Suppressor macrophage (primary cell): ENCODE results near the gene BEST1.

Experiments used
- DNase-seq, 4 experiments: peaks; one replicate each; pipeline ENCODE4 v3.0.0-alpha.2; 2020 to 2022

BEST1 gene

DNA sequence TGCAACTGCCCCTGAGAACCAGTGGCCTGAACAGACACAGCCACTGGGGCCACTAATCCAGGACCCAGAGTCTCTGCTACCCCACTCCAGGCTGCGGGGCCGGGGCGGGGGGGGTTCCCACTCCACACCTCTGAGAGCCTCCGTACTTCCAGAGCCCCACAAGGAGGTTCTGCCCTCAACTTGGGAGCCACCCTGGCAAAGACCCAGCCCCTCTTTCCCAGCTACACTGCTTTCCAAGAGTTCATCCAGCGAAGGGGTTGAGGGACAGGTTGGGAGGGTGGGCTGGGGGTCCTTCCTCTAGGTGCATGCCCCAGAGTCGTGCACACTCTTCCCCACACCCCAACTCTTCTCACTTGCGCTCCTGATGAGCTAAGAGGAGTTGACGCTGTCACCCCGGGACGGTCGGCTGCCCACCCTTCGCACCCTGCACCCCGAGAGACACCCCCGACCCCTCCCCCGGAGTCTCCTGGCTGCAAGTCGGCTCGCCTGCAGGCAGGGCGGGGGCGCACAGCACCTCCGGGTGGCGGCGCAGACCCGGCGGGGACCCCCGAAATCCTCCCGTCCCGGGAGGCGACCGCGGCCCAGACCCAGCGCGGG, 33.3 kb upstream of the BEST1 start:
- no peak for DNase-seq

DNA sequence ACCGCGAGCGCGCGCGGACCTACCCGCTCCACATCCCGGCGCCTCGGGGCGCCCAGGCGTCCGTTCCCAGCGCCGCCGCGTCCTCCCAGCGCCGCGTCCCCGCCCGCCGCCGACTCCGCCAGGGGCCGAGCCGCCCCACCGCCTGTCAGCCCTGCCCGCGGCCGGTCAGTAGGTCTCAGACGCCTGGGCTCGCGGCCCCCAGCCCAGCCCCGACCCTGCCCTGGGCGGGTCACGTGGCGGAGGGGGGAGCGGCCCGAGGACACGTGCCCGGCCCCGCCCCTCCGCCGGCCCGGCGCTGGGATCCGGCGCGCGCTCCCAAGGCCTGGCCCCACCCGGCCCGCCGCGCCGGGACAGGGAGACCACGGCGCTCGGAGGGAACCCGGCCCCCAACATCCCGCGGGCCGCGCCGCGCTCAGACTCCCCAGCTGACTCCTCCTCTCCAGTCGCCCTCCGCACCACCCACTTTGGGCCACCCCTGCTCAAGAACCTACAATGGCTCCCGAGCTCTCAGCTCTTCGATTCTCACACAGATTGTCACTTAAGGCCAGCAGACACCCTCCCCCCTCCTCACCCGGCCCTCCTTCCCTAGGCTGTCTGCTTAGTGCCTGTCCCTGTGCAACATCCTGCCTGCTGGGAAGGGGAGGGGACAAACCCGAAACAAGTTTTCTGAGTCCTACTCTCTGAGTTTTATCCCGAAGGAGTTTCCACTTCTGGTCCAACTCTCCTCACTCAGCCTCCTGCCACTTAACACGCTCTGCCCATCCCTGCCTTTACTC, 32.6 kb upstream of the BEST1 start, which contains the start of gene RAB3IL1:
TSS of gene RAB3IL1 (minus strand) at position 233 of the 776 bp plus-strand sequence. CDS start at position 34, 199 bp downstream.
- DNase-seq: peak; percentile 57 to 88 (median 72)

DNA sequence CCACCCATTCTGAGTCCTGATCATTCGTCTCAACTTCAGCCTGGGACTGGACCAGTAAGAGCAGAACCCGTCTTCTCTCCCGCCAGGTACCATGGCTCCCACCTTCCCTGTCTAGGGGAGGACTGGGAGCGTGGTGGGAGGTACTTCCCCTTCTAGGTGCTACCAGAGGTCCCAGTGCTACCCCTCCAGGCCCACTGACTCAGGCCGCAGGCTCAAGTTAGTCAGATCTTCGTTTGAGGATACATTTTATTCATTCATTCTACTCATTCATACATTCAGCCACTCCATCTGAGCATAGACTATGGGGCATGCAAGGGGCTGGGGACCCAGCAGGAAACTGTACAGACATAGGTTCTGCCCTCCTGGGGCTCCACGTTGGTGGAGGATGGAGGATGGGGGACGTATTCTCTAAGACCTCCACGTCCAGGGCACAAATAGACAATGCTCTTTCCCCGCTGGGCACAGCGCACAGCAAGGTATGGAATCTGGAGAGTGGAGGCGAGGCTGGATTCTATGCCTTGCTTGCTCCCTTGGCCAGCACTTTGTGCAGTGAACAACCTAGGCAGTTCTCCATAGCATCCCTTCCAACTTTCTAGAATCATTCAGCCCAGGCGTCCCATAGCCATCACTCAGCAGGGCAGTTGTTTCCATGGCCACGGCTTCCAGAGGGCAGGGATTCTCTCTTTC, 31.8 kb upstream of the BEST1 start:
- DNase-seq: no peak

DNA sequence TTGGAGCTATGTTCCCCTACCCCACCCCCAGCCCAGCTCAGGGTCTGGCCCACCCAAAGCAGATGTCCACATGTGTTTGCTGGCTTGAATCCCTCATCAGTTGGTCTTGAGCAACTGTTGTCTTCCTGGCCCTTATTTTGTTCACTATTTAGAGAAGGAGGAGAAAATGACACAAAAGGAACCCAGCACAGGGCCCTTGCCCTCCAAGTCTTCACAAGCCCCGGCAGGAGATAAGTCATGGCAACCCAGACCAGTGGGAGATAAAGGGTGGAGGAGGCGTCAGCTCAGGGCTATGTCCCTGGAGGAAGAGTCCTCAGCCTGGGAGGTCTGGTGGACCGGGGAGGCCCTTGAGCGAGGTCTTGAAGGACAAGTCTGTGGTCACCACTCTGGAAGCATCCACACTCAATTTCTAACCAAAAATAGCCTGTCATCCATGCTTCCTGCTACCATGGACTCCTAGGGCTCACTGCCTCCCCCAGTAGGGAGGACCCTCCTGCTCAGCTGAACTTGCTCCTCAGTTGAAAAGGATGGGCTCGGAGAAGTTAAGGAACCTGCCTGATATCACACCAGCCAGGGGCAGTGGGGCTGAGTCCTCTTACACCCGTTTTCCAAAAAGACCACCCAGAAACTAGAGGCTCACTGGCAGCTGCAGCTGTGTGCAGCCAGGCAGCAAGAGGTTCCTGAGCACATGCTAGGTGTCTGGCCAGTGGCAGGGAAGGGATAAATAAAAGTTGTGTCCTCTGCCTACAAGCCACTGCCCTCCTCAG, 31.0 kb upstream of the BEST1 start:
- no peak for DNase-seq

DNA sequence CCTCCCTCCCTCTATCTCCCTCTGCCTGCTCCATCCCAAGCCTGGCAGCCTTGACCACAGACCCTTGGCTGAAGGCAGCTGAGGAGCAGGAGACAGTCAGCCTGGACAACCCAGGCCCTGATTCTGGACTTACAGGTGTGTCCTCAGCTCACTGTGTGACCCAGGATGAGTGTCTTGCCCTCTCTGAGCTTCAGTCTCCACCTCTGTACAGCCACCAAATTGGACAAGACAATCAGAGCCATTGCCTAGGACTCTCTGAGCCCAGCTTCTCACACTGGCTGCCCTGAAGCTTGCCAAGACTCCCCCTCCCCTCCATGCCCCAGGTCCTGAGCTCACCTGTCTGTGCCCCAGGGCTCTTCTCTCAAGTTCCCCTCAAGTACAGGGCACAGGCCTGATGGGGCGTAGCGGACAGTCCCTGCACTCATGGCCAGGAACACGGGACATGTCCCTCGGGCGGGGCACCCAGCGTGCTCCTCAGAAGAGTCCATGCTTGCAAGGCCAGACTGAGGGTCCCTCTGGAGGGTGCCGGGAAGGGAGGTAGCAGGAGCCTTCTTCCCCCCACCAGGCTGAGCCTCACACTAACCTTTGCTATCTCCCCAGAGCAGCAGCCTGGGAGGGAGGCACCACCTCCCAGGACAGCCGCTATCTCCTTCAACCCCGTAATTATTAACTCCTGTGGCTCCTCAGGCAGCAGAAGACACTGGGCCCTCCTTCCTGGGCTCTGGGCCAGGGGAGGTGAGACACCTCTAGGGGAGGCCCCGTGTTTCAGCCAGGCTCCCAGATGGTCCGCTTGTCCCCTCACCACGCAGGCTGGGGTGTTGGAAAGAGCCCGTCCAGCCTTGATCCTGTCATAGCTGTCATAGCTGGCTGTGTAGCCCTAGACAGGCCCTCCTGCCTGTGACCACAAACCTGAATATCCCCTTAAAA, 30.2 kb upstream of the BEST1 start:
- DNase-seq: no peak

DNA sequence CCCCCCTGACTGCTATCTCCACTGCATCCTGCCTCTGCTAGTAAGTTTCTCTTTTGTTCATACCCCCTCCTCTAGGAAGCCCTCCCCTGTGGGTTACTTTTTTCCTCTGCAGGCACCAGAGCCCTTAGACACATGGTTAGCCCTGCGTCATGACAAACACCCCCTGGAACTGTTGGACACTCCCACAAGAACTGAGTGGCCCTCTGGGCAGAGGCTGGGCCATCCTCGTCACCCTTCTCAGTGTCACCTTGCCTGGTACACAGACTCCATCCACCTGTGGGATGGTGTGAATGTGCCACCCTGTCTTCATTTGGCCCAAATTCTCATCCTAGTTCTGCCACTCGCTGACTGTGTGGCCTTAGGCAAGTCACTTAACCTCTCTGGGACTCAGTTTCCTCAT, 28.7 kb upstream of the BEST1 start:
- DNase-seq: no peak

DNA sequence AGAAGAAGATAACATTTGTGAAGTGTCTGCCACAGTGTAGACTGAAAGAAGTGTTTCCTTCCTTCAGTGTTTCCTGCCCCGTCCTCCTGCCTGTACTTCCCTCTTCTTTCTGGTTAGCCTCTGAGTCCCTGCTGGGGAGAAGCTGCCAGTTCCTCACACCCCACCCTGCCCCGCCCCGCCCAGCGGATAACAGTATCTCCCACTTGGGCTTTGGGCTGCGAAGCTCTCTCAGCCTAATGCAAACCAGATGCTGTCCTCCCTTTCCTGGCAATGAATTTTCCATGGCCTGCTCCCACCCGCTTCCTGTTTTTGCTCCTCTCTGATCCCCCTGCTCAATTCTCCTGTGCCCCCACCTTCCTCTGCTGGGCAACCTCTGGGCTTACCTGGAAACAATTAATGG, 27.6 kb upstream of the BEST1 start:
- peak; percentile 75 to 89 (median 82) for DNase-seq

DNA sequence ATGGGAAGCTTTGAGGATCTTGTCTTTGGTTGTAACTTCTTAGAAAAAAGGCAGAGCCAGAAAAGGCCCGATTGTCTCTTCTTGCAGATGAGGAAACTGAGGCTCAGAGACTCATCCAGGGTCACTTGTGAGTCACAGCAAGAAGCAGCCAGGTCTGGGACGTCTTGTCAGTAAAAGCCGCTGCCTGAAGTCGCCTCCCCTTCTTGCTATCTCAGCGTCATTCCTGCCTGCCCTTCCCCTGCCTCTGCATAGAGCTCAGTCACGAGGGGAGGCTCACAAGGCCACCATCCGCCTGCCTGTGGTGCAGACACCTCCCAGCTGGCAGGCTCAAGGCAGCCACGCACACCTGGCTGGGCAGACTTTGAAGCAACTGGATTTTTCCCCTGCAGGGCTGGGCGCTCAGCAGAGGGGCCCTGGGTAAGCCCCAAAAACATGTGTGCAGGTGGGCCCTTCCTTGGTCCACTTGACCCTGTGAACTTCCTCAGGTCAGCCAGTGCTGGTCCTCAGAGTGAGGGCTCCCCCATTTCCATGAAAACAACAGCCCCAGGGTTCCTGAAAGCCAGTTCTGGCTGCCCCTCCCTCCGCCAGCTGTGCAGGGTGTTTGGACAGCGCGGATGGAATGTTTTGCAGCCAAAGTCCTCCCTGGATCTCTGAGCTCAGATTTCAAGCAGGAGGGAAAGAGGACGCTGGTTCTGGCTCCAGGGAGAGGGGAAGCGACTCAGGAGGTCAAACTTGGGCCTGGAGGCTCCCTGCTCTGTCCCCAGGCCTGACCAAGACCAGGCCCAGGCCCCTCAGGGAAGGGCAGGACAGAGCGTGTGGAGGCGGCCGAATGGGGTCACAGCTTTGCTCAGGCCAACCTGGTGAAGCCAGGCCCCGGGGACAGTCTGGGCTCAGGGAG, 26.7 kb upstream of the BEST1 start:
- peak; percentile 42 to 76 (median 66) for DNase-seq

DNA sequence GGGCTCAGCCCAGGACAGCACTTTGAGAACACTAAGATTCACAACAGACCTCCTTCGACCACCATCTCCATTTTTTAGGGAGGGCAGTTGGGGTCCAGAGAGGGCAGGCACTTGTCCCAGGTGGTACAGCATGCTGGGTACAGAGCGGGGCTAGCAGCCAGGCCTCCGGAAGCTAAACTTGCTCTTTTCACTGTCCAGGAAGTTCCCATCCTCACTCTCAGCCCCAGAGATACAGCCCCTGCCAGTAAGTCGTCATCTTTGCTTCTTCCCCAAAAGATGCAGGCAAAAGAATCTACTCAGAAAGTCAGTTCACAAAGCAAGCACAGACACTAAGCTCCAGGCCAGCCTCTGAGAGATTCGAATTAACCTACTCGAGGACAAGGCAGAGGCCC, 26.1 kb upstream of the BEST1 start:
- no peak for DNase-seq

DNA sequence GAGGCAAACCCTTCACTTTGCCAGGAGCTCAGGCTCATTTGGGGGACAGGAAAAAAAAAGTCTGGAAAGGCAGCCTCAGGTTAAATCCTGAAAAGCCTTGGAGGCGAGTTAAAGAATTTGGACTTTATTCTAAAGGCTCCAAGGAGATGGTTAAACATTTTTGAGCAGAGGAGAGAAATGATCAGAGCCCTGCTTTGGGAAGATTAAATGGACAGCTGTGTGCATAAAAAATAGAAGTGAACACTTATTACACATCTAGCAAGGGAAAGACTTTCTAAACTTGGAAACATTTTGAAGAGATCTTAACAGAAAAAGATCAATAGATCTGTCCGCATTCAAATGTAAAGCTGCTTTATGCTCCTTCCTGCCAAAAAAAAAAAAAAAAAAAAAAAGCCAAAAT, 24.4 kb upstream of the BEST1 start:
- DNase-seq: no peak

DNA sequence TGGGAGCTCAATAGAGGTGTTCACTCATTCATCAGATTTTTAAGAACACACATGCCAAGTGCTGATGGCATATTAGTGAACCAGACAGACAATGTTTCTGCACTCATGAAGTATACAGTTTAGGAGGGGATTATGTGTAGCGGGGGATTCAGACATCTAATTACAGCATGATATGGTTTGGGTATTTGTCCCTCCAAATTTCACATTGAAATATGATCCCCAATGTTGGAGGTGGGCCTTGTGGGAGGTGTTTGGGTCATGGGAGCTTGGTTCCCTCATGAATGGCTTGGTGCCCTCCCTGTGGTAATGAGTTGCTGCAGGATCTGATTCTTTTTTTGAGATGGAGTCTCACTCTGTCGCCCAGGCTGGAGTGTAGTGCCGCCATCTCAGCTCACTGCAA, 23.9 kb upstream of the BEST1 start:
- DNase-seq: no peak

DNA sequence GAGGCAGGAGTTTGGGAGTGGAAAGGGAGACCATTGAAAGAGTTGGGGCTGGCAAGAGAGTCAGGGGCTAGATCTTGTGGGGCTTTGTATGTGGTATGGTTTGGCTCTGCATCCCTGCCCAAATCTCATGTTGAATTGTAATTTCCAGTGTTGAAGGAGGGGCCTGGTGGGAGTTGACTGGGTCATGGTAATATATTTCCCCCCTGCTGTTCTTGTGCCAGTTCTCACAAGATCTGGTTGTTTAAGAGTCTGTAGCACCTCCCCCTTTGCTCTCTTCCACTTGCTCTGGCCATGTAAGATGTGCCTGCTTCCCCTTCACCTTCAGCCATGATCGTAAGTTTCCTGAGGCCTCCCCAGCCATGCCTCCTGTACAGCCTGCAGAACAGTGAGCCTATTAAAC, 22.6 kb upstream of the BEST1 start:
- DNase-seq: peak; percentile 51 to 73 (median 69)

DNA sequence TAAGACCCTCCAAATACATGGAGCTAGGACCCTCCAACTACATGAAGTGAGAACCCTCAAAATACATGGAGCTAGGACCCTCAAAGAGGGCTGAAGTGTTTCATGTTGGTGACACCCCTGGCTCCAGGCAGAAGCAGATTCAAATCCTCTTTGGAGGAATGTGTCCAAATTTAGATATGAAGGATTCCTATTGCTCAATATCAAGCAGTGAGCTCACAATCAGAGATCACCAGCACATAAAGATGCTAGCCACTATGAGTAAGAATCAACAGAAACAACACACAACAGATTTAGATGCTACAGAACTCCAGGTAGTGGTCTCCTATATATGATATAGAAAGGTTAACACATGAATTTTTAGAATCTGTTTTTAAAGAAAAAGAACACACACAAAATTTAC, 21.5 kb upstream of the BEST1 start:
- peak in 2 of 4 experiments; percentile 48 to 56 for DNase-seq

DNA sequence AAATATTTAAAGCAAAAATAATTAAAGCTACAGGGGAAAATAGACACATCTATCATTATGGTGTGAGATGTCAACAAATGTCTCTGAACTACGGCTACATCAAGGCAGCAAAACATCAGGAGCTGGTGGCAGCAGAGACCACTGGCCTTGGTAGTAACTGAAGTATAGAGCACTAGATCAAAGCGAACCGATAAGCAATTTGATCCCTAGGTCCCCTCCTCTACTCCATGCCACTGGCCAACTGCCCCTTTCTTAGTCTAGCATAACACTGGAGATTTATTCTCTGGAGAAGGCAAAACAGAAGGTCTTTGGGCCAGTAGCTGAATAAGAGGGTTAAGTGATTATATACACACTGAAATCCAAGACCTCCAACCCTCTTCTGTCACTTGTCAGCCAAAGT, 19.2 kb upstream of the BEST1 start:
- no peak for DNase-seq

DNA sequence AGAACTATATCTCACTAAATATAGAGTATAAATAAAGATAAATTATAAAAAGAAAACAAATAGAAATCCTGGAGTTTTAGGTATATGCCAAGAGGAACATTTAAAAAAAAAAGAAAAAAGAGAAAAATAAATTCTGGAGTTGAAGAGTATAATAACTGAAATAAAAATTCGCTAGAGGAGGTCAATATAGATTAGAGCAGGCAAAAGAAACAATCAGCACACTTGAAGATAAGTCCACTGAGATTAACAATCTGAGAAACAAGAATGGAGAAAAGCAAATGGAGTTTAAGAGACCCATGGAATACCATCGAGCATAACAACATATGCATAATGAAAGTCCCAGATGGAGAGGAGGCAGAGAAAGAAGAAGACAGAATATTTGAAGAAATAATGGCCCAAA, 14.3 kb upstream of the BEST1 start:
- DNase-seq: no peak

DNA sequence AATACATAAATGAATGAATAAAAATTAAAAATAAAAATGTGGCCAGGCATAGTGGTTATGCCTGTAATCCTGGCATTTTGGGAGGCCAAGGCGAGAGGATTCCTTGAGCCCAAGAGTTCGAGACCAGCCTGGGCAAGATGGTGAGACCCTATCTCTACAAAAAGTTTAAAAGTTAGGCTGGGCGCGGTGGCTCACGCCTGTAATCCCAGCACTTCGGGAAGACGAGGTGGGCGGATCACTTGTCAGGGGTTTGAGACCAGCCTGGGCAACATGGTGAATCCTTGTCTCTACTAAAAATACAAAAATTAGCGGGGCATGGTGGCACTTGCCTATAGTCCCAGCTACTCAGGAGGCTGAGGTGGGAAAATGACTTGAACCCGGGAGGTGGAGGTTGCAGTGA, 9.7 kb upstream of the BEST1 start:
- no peak for DNase-seq

DNA sequence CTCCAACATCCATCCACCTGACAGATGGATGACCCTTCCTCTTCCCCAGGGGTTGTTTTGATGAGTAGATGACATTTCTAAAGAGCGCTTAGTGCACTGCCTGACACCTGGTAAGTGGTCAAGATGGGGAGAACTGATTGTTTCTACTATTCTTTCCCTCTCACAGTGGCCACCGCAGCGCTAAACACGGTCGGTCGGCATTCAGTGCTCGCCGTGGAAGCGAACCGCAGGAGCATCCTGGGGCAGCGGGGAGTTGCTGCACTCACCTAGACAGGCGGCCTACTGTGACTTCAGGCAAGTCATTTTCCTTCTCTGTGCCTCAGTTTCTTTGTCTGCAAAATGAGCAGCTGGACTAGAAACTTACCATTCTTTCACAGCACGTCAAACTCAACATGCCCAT, 5.0 kb upstream of the BEST1 start:
- no peak for DNase-seq

DNA sequence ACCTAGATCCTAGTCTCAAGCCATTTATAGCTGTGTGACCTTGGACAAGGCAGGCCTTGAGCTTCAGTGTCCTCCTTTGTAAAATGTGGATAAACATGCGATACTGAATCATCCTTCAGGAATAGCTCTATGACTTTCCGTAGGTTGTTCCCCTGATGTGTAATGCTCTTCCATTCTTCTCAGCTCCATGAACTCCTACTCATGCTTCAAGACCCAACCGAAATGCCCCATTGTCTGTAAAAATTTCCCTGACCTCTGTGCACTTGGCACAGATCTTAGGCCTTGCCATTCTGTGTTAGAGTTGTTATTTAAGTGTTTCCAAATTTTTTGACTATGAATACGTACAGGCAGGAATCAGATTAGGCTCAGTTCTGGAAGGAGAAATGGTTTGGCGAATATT, 3.3 kb upstream of the BEST1 start:
- no peak for DNase-seq

DNA sequence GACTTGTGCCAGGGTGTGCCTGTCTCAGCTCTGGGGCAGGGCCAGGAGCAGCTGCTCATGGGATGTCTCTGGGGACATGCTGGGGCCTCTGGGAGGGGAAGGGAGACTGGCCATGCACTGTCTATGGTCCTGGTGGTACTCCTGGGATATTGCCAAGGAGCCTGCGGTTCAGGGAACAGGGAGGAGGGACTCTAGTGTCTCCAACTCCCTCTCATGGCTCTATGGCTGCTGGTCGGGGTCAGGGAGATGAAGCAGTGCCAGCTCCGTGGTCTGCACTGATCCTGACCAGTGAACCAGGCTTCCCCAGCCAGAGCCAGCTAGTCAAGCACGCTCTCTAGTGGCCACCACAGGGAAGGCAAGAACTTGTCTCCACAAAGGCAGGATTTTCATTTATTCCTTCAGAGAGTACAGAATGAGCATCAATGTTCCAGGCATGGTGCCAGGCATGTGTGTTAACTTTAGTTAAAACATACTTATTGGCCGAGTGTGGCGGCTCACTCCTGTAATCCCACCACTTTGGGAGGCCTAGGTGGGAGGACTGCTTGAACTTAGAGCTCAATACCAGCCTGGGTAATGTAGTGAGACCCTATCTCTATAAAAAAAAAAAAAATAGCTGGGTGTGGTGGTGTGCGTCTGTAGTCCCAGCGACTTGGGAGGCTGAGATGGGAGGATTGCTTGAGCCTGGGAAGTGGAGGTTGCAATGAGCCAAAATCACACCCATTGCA, 2.5 kb upstream of the BEST1 start:
- DNase-seq: peak; percentile 87 to 92 (median 89)

DNA sequence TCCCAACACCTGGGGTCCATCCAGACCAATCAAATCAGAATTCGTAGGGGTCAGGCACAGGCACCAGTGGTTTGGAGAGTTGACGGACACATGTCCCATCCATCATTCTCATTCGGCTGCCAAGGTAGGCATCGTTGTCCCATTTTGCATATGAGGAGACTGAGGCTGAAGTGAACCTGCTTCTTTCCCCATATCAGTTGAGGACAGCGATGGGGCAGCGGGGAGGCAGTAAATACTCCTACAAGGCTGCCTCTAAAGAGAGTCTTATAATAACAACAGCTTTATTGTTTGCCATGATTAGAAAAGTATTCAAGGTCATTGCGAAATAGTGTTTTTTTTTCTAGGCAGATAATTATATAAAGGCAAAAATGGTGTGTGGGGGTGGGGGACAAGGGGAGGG, 1.6 kb upstream of the BEST1 start:
- DNase-seq: no peak
